Measurements from ENCODE around the gene RFXANK.

GRCh38 chr19:19218911-19219310 lies 26.9 kb downstream of the RFXANK start:
- no peak for TF ChIP-seq CTCF (conservative IDR thresholded peaks at IDR 0.05; ENCODE audit: low read length)
- no peak for TF ChIP-seq EZH2phosphoT487 (IDR thresholded peaks at IDR 0.05; ENCODE audit: borderline replicate concordance)

Data from Loucy (cell line).